ENCODE data around the gene PROZ.
A peak's percentile ranks its signal among the peaks of the same experiment; 100 is the strongest.
"Not testable (repeated sequence)": the region's sequence is repeated elsewhere in the genome, so short reads cannot be mapped to it uniquely, and the experiment has no call there.

Gene PROZ

DNA sequence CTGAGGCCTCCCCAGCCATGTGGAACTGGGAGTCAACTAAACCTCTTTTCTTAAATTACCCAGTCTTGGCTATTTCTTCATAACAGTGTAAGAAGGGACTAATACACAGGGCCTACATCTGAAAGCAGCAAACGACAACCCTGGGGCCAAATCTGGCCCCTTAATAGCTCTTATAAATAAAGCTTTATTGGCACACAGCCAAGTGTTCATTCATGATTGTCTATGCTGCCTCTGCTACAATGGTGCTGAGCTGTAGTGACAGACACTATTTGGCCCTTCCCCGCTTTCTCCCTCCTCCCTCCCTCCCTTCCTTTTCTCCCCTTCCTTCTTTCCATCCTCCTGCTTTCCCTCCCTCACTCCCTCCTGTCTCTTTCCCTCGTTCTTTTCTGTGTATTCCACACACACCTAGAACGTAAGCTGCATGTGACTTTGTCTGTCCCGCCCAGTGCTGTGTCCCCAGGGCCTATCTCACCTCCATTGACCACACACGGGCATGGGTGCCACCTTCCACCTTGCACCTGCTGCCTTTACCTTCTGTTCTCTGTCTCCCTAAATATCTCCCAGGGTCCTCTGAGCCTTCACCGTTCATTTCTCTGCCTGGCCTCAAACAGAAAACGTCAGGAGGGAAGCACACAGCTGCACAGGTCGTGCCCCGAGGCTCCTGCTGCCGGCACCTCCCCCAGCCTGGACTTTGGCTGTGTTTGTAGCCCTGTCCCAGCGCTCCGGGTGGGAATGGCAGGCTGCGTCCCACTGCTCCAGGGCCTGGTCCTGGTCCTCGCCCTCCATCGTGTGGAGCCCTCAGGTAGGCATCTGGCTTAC, at the start of gene PROZ:
Gene PROZ (plus strand): TSS at position 720 of the 819 bp plus-strand sequence. CDS start 13 bp downstream, at position 733.
- no peak for DNase-seq (ENCODE audit: low read depth in 2 of 2)

- no peak for DNase-seq (ENCODE audit: low read depth in 2 of 2)
Measured at GRCh38 chr13:113109151-113110047, 49.0 kb upstream of the PROZ start.

DNA sequence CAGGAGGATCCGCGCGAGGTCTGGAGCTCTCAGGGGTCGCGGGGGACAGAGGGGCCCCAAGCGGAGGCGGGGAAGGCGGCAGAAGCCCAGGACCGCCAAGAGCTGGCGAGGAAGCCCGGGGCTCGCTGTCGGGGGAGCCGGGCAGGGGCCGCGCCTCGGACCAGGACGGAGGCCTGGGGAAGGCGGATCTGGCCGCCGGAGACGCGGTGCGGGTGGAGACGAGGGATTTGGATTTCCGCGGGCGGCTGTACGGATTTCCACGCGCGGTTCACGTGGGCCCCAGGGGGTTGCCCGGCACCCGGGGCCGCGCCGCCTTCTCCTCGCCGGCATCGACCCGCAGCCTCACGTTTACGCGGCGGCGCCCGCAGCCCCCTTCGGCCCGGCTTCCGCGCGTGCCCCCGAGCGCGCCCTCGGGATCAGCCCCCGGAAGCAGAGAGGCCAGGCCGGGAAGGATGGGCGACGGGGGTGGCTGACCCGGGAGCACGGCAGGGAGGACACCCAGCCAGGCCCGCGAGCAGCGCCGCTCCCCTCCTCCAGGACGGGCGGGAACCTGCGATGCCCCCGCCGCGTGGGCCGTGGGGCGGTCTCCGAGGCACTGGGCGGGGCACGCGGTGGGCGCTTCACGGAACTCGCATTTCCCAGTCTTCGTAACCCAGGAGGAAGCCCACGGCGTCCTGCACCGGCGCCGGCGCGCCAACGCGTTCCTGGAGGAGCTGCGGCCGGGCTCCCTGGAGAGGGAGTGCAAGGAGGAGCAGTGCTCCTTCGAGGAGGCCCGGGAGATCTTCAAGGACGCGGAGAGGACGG, 48.2 kb upstream of the PROZ start:
- DNase-seq (ENCODE audit: low read depth in 2 of 2): peak; percentile 42 to 48

DNA sequence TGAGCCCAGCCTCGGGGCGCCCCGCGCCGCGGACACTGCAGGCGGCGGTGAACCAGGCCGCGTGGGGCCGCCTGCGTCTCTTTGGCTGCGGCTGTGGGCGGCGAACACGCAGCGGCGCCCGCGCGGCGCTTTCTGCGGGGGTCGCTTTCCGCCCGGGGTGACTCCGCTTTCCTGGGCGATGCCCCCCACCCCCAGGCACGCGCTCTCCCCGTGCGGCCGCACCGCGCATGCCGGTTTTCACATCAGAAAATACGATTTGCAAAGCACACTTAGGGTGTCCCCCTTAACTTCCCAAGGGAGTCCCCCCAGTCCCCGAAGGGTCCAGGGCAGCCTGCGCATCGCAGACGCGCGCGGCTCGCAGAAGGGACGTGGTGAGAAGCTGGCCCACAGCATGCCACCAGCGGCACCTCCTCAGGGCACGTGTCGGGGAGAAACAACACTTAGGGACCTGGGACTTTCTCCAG, 47.6 kb upstream of the PROZ start:
- DNase-seq (ENCODE audit: low read depth in 2 of 2): no peak

DNA sequence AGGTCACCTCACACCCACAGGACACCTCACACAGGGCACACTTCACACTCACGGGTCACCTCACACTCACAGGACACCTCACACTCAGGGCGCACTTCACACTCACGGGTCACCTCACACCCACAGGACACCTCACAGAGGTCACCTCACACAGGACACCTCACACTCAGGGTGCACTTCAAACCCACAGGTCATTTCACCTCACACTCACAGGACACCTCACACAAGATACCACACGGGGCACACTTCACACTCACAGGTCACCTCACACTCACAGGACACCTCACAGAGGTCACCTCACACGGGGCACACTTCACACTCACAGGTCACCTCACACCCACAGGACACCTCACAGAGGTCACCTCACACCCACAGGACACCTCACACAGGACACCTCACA, 46.6 kb upstream of the PROZ start:
- DNase-seq (ENCODE audit: low read depth in 2 of 2): not testable (repeated sequence)

DNA sequence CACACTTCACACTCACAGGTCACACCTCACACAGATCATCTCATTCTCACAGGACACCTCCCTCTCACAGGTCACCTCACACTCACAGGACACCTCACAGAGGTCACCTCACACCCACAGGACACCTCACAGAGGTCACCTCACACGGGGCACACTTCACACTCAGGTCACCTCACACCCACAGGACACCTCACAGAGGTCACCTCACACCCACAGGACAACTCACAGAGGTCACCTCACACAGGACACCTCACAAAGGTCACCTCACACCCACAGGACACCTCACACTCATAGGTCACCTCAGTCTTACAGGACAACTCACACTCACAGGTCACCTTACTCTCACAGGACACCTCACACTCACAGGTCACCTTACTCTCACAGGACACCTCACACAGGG, 46.0 kb upstream of the PROZ start:
- not testable (repeated sequence) for DNase-seq (ENCODE audit: low read depth in 2 of 2)

DNA sequence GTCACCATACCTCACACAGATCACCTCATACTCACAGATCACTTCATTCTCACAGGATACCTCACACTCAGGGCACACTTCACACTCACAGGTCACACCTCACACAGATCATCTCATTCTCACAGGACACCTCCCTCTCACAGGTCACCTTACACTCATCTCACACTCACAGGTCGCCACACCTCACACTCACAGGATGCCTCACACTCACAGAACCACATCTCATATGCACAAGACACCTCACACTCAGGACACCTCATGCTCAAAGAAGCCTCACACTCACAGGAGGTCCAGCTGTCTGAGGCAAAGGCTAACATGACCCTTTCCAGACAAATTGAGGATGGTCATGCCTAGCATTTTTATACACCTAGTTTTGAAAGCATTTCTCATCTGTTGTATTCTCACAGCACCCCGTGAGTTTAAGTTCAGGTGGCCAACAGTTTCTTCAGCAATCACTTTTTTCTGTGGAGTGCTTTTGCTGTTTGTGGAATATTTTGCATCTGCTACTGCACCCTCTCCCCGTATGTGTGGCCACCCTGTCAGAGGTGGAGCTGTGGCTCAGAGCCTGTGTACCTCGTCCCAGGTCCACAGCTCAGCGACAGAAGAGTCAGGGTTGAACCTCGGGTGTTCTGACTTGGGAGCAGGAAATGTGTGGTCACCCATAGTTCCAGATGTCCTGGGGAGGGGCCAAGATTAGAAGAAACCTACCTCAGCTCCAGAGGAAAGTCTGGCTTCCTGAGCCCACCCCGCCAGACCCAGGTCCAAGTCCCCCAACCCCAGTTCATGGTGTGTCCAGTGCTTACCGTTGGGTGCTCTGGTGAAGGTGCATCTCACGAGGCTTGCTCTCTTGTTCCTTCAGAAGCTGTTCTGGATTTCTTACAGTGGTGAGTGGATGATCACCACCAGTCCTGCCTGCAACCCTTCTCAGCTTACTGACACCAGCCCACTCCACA, 45.3 kb upstream of the PROZ start:
- no peak for DNase-seq (ENCODE audit: low read depth in 2 of 2)

- no peak for DNase-seq (ENCODE audit: low read depth in 2 of 2)
Measured at GRCh38 chr13:113113846-113114271, 44.6 kb upstream of the PROZ start.

GRCh38 chr13:113114511-113115362, 43.7 kb upstream of the PROZ start:
- DNase-seq (ENCODE audit: low read depth in 2 of 2): no peak

- no peak for DNase-seq (ENCODE audit: low read depth in 2 of 2)
Measured at GRCh38 chr13:113115363-113116205, 42.9 kb upstream of the PROZ start.

- DNase-seq (ENCODE audit: low read depth in 2 of 2): no peak
Measured at GRCh38 chr13:113116206-113116800, 42.1 kb upstream of the PROZ start.

DNA sequence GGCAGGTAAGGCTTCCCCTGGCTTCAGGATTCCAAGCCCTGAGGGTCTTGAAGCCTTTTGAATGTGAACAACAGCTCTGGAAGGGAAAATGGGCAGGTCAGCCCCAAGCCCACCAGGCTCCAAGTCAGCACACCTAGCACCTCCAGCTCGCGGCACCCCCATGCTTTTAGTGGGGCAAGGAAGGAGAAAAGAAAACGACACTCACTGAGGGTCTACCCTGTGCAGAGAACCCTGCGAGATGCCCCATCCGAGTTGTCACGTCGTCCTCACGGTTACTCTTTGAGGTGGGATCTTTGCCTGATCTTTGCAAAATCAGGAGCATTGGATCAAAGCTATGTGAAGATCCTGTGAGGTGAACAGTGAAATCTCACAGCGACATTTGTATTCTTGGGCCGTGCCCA, 41.6 kb upstream of the PROZ start:
- no peak for DNase-seq (ENCODE audit: low read depth in 2 of 2)

DNA sequence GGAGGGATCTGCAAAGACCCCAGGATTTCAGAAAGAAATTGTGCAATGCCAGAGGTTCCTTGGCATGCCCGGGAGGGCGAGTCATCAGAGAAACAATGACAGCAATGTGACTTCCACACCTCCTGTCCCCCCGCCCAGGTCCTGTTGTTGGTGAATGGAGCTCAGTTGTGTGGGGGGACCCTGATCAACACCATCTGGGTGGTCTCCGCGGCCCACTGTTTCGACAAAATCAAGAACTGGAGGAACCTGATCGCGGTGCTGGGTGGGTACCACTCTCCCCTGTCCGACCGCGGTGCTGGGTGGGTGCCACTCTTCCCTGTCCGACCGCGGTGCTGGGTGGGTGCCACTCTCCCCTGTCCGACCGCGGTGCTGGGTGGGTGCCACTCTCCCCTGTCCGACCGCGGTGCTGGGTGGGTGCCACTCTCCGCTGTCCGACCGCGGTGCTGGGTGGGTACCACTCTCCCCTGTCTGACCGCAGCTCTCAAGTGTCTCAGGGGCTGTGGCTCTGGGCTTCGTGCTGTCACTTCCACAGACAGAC, 41.0 kb upstream of the PROZ start:
- no peak for DNase-seq (ENCODE audit: low read depth in 2 of 2)

DNA sequence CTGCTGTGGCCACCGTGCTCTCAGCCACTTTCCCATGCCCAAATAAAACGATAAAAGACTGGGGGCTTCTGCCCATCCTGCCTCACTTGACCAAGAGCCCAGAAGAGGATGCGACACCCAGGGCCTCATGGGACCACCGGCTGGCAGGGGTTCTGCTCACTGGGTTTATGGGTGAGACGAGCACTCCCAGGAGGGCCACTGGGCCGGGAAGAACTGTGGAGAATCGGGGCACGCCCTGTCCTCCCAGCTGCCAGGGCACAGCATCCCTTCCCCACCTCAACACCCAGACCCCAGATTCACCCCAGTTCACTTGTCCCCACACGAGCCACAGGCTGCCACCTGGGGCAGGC, 40.6 kb upstream of the PROZ start:
- no peak for DNase-seq (ENCODE audit: low read depth in 2 of 2)

DNA sequence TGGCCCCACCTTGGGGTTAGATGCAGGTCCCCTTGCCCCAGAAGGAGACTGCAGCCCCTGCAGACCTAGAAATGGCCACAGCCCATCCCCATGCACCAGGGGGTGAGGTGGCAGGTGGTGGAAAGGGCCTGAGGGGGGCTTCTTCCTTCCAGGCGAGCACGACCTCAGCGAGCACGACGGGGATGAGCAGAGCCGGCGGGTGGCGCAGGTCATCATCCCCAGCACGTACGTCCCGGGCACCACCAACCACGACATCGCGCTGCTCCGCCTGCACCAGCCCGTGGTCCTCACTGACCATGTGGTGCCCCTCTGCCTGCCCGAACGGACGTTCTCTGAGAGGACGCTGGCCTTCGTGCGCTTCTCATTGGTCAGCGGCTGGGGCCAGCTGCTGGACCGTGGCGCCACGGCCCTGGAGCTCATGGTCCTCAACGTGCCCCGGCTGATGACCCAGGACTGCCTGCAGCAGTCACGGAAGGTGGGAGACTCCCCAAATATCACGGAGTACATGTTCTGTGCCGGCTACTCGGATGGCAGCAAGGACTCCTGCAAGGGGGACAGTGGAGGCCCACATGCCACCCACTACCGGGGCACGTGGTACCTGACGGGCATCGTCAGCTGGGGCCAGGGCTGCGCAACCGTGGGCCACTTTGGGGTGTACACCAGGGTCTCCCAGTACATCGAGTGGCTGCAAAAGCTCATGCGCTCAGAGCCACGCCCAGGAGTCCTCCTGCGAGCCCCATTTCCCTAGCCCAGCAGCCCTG, 40.0 kb upstream of the PROZ start:
- DNase-seq (ENCODE audit: low read depth in 2 of 2): no peak

DNA sequence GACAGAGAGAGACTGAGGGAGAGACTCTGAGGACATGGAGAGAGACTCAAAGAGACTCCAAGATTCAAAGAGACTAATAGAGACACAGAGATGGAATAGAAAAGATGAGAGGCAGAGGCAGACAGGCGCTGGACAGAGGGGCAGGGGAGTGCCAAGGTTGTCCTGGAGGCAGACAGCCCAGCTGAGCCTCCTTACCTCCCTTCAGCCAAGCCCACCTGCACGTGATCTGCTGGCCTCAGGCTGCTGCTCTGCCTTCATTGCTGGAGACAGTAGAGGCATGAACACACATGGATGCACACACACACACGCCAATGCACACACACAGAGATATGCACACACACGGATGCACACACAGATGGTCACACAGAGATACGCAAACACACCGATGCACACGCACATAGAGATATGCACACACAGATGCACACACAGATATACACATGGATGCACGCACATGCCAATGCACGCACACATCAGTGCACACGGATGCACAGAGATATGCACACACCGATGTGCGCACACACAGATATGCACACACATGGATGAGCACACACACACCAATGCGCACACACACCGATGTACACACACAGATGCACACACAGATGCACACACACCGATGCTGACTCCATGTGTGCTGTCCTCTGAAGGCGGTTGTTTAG, 39.2 kb upstream of the PROZ start:
- DNase-seq (ENCODE audit: low read depth in 2 of 2): no peak

- DNase-seq (ENCODE audit: low read depth in 2 of 2): no peak
Measured at GRCh38 chr13:113119822-113120189, 38.6 kb upstream of the PROZ start.
